Heart right ventricle (tissue), 16 donors: ENCODE data around the gene ADAM17. TPM values are rescaled to one million over a fixed set of nuclear protein-coding genes. Genes with fewer than 3 reads are reported as not detected.

ENCODE experiments used
- ATAC-seq, 8 donors: fragments of 200-7000 bp; cut with Tn5 transposase; one replicate each; pipeline ENCODE4 v1.9.1; 2020; ENCODE audit warnings: mild to moderate bottlenecking in 8 of 8, moderate library complexity in 8 of 8, moderate number of reproducible peaks in 1 of 8
- DNase-seq, 2 donors: peaks; one replicate each; pipeline ENCODE4 v3.0.0-alpha.2; 2020
- H3K27ac ChIP-seq, 10 donors: fragments of 200-600 bp; sonication (generic) in 2 of 10; one replicate each; pipeline versions ENCODE4 v1.5.0 to v1.8.0; 2020 to 2022; ENCODE audit warnings: mild to moderate bottlenecking in 3 of 10
- H3K27me3 ChIP-seq, 7 donors: fragments of 200-600 bp; one replicate each; pipeline ENCODE4 v1.8.0; 2021 to 2022; ENCODE audit warnings: mild to moderate bottlenecking in 2 of 7
- H3K36me3 ChIP-seq, 9 donors: fragments of 200-600 bp; sonication (generic) in 1 of 9; one replicate each; pipeline versions ENCODE4 v1.5.0 to v1.8.0; 2020 to 2022; ENCODE audit warnings: mild to moderate bottlenecking in 2 of 9
- H3K4me1 ChIP-seq, 9 donors: fragments of 200-600 bp; sonication (generic) in 1 of 9; one replicate each; pipeline versions ENCODE4 v1.5.0 to v1.8.0; 2020 to 2022; ENCODE audit warnings: mild to moderate bottlenecking in 4 of 9
- H3K4me3 ChIP-seq, 10 donors: fragments of 200-600 bp; sonication (generic) in 2 of 10; one replicate each; pipeline versions ENCODE4 v1.5.0 to v1.8.0; 2020 to 2022; ENCODE audit warnings: mild to moderate bottlenecking in 7 of 10, moderate library complexity in 2 of 10
- H3K9me3 ChIP-seq, 11 donors: fragments of 200-600 bp in 10 of 11; sonication (generic) in 2 of 11; one replicate each; pipeline versions ENCODE4 v1.5.0 to v1.8.0; 2013 to 2022; ENCODE audit warnings: mild to moderate bottlenecking in 2 of 11, control low read depth in 1 of 11, moderate library complexity in 1 of 11
- CTCF ChIP-seq, 9 donors: fragments of 200-600 bp; sonication (generic) in 2 of 9; IDR thresholded peaks; one replicate each; pipeline versions ENCODE4 v1.5.0 to v1.8.0; 2021 to 2022; ENCODE audit warnings: antibody characterized with exemption in 9 of 9, mild to moderate bottlenecking in 5 of 9, moderate library complexity in 1 of 9
- WGBS, 2 donors: extraction: QIAGEN DNeasy Blood & Tissue Kit; methylation state at CpG; one replicate each; pipeline ENCODE4 v1.1.7; 2013; ENCODE audit warnings: inconsistent platforms in 1 of 2; 5-methylcytosine and 5-hydroxymethylcytosine counted together
- intact Hi-C, 10 donors: fragments of 100-400 bp; cut with DNase I; formaldehyde crosslinking; loops; one replicate each; pipeline versions ENCODE4 v1.11.1 to v1.14.2; 2022
- polyA plus RNA-seq, 2 donors: library from polyadenylated mRNA; stranded (reverse); fragments of 200-250 nt; gene quantifications; one replicate each; pipeline ENCODE4 v1.2.3, GENCODE V29; 2013
- total RNA-seq, 10 donors: library from RNA; stranded (reverse); fragmentation: NEBNext Ultra II Directional in 3 of 10; extraction: Animal tissue kit (Norgen Biotek cat#: 25700) in 3 of 10; gene quantifications; one replicate each; pipeline versions ENCODE4 v1.2.1 to v1.2.4, GENCODE V29; 2021 to 2023
- donor health status: Arrhythmogenic right ventricular cardiomyopathy.
- donor health status: ischemic (EF 13 %, LVEDD 7.1; RV severe dilation, severe dysfunction).
- donor health status: healthy with polysubstance abuse.
- donor health status: DM: no; HTN: yes; CAD: no.
- donor health status: DM: no; HTN: no; CAD: no.
- donor health status: ischemic (EF 25% LVEDD 6.9; RV normal size, moderate dysfunction).
- donor health status: ischemic (EF 25% LVEDD 5.7; RV mildly dilated, moderate dysfunction).
- donor health status: healthy.
- donor health status: DM: yes; HTN: yes; CAD: no.
- donor health status: Ischemic cardiomyopathy.
- donor health status: ischemic (EF 35%, LVEDD 5.7; RV mildly dilated, moderate dysfunction).
- donor health status: nonischemic (EF 11% LVEDD 7.7; RV severe dilation, severe dysfunction).
- donor health status: DM: yes; HTN: yes; CAD: no.
- donor health status: PGD.
- donor health status: ischemic (EF 29% LVEDD 5.4; RV normal size, mild dysfunction).
- donor health status: nonischemic (EF 23%, LVEDD 6.1; RV moderate dilation, normal function).

ADAM17 gene
- total and polyA plus RNA-seq, 12 donors, result 7.3 to 20.0 (median 13.8) TPM

- ATAC-seq, result no peak
- Histone ChIP-seq H3K4me1 (peaks cover 0 to 7% (median 0%) of the 10 kb centered on the region in 9 donors), H3K36me3 (peaks cover 0 to 95% (median 4%) of the 10 kb centered on the region in 9 donors), H3K27me3 (no peaks in the 10 kb centered on the region), H3K27ac (no peak overlapping the region), H3K4me3 (no peak overlapping the region), H3K9me3 (no peaks in the 10 kb centered on the region)
- TF ChIP-seq CTCF (IDR thresholded peaks at IDR 0.05), result no peak
- intact Hi-C loops, result no loop called here
- 75 to 93% methylated on average over 5 of the region's 5 CpGs for WGBS, 2 donors
- no peak for DNase-seq
Measured at GRCh38 chr2:9462313-9462712, 93.3 kb downstream of the ADAM17 start.

- ATAC-seq (no peak), DNase-seq (no peak)
- 92 to 98% methylated on average over 3 of the region's 3 CpGs for WGBS, 2 donors
- intact Hi-C loops, result no loop called here
- H3K36me3 ChIP-seq, result peaks cover 0 to 96% (median 4%) of the 10 kb centered on the region in 9 donors
- no peak for TF ChIP-seq CTCF (IDR thresholded peaks at IDR 0.05)
- no peak overlapping the region for H3K27ac ChIP-seq
- H3K4me3 ChIP-seq, result no peak overlapping the region
- H3K27me3 ChIP-seq, result no peaks in the 10 kb centered on the region
- H3K9me3 ChIP-seq, result no peaks in the 10 kb centered on the region
- peaks cover 0 to 7% (median 0%) of the 10 kb centered on the region in 9 donors for H3K4me1 ChIP-seq
Measured at GRCh38 chr2:9461079-9461478, 94.6 kb downstream of the ADAM17 start.

- H3K4me1 ChIP-seq, result peaks cover 0 to 7% (median 0%) of the 10 kb centered on the region in 9 donors
- WGBS, 2 donors, result 89 to 97% methylated on average over 3 of the region's 3 CpGs
- intact Hi-C loops, result no loop called here
- peaks cover 0 to 96% (median 4%) of the 10 kb centered on the region in 9 donors for H3K36me3 ChIP-seq
- no peaks in the 10 kb centered on the region for H3K9me3 ChIP-seq
- no peak overlapping the region for H3K27ac ChIP-seq
- H3K27me3 ChIP-seq, result no peaks in the 10 kb centered on the region
- no peak for TF ChIP-seq CTCF (IDR thresholded peaks at IDR 0.05)
- DNase-seq (no peak), ATAC-seq (no peak)
- H3K4me3 ChIP-seq, result no peak overlapping the region
Measured at GRCh38 chr2:9460441-9461017, 95.1 kb downstream of the ADAM17 start.

GRCh38 chr2:9451231-9451630, 104.4 kb downstream of the ADAM17 start:
- no peak for TF ChIP-seq CTCF (IDR thresholded peaks at IDR 0.05)
- no peak overlapping the region for H3K4me3 ChIP-seq
- H3K9me3 ChIP-seq, result no peaks in the 10 kb centered on the region
- intact Hi-C loops, result no loop called here
- no peak overlapping the region for H3K27ac ChIP-seq
- peaks cover 0 to 97% (median 16%) of the 10 kb centered on the region in 9 donors for H3K36me3 ChIP-seq
- H3K4me1 ChIP-seq, result no peaks in the 10 kb centered on the region
- 95 to 100% methylated on average over 1 of the region's 1 CpG for WGBS, 2 donors
- DNase-seq (no peak), ATAC-seq (no peak)
- H3K27me3 ChIP-seq, result no peaks in the 10 kb centered on the region
